IMR-90 (cell line): Measurements from ENCODE around the gene TOGARAM2. TPM values are rescaled to one million over a fixed set of nuclear protein-coding genes. Genes with fewer than 3 reads are reported as not detected.
A peak's percentile ranks its signal among the peaks of the same experiment; 100 is the strongest.

Source experiments
- ATAC-seq: fragments of 200-7000 bp; cut with Tn5 transposase; 2 replicates; pipeline ENCODE4 v1.9.1; 2020; ENCODE audit warnings: low read depth, mild to moderate bottlenecking, moderate library complexity
- BruUV-seq: library from RNA; stranded (reverse); fragments of 400-500 nt; replicated peaks from 2 replicates; lab custom pipeline; 2021; lab: Mats Ljungman, UMichigan
- CTCF ChIA-PET: fragments of 300-600 bp; formaldehyde crosslinking; extraction: SDS; loops from one replicate; lab custom pipeline; 2021; ENCODE audit warnings: antibody characterized with exemption; lab: Yijun Ruan, JAX
- POLR2A ChIA-PET: fragments of 300-600 bp; sonication (Branson Sonifier 250); formaldehyde crosslinking; loops from one replicate; lab custom pipeline; 2022; ENCODE audit warnings: antibody characterized with exemption; ENCODE audit not compliant: unreplicated experiment; lab: Charles Lee
- DNase-seq: peaks from one replicate; pipeline ENCODE4 v3.0.0; 2013
- H2AFZ ChIP-seq: replicated peaks from 2 replicates; pipeline ENCODE3; 2013; ENCODE audit warnings: low read length, mild to moderate bottlenecking; ENCODE audit not compliant: poor library complexity
- H2AK5ac ChIP-seq: 2 replicates; pipeline ENCODE4 v1.6.1; 2013; ENCODE audit warnings: low read depth, low read length, inconsistent platforms
- H2AK9ac ChIP-seq: replicated peaks from 2 replicates; pipeline ENCODE3; 2013; ENCODE audit warnings: mild to moderate bottlenecking, low read depth, low read length, moderate library complexity; ENCODE audit not compliant: poor library complexity
- H2BK120ac ChIP-seq: 2 replicates; pipeline ENCODE4 v1.6.1; 2013; ENCODE audit warnings: low read depth, low read length, inconsistent platforms
- H2BK15ac ChIP-seq: 3 replicates; pipeline ENCODE4 v1.6.1; 2013; ENCODE audit warnings: low read depth, low read length, inconsistent platforms
- H2BK20ac ChIP-seq: 2 replicates; pipeline ENCODE4 v1.6.1; 2013; ENCODE audit warnings: low read depth, mild to moderate bottlenecking, inconsistent platforms, low read length, moderate library complexity
- H2BK5ac ChIP-seq: 2 replicates; pipeline ENCODE4 v1.6.1; 2013; ENCODE audit warnings: mild to moderate bottlenecking, low read depth, low read length, inconsistent platforms; ENCODE audit not compliant: poor library complexity, severe bottlenecking
- H3K14ac ChIP-seq: replicated peaks from 2 replicates; pipeline ENCODE4 v1.6.1; 2013; ENCODE audit warnings: low read depth, low read length, inconsistent platforms
- H3K18ac ChIP-seq: 2 replicates; pipeline ENCODE4 v1.6.1; 2013; ENCODE audit warnings: low read depth, low read length, control low read depth
- H3K23ac ChIP-seq: 2 replicates; pipeline ENCODE4 v1.6.1; 2013; ENCODE audit warnings: low read depth, low read length, inconsistent platforms
- H3K27ac ChIP-seq: 2 replicates; pipeline ENCODE4 v1.5.1; 2013; ENCODE audit warnings: mild to moderate bottlenecking, control low read depth, low read length; ENCODE audit not compliant: insufficient read depth
- H3K27me3 ChIP-seq: 2 replicates; pipeline ENCODE4 v1.6.1; 2013; ENCODE audit warnings: low read length; ENCODE audit not compliant: control insufficient read depth, insufficient read depth
- H3K36me3 ChIP-seq: 2 replicates; pipeline ENCODE4 v1.6.1; 2013; ENCODE audit warnings: low read length, mixed read lengths; ENCODE audit not compliant: control insufficient read depth, insufficient read depth
- H3K4ac ChIP-seq: 2 replicates; pipeline ENCODE4 v1.6.1; 2013; ENCODE audit warnings: low read depth, low read length, inconsistent platforms
- H3K4me1 ChIP-seq: 2 replicates; pipeline ENCODE4 v1.6.1; 2013; ENCODE audit warnings: low read length, mixed read lengths; ENCODE audit not compliant: control insufficient read depth, insufficient read depth
- H3K4me2 ChIP-seq: 2 replicates; pipeline ENCODE4 v1.6.1; 2013; ENCODE audit warnings: low read depth, mild to moderate bottlenecking, control low read depth, low read length, moderate library complexity
- H3K4me3 ChIP-seq: 2 replicates; pipeline ENCODE4 v1.5.1; 2013; ENCODE audit warnings: low read depth, mild to moderate bottlenecking, control low read depth, low read length, moderate library complexity; ENCODE audit not compliant: insufficient read depth
- H3K56ac ChIP-seq: 2 replicates; pipeline ENCODE4 v1.6.1; 2013; ENCODE audit warnings: low read length, inconsistent platforms; ENCODE audit not compliant: insufficient read depth; ENCODE audit errors: extremely low read depth
- H3K79me1 ChIP-seq, 2 experiments: 2 replicates each; pipeline ENCODE4 v1.6.1; 2013; ENCODE audit warnings: low read length in 2 of 2, inconsistent platforms in 1 of 2, low read depth in 1 of 2
- H3K9ac ChIP-seq: 2 replicates; pipeline ENCODE4 v1.6.1; 2013; ENCODE audit warnings: low read depth, low read length, control low read depth
- H3K9me1 ChIP-seq: 2 replicates; pipeline ENCODE4 v1.6.1; 2013; ENCODE audit warnings: low read length, inconsistent platforms; ENCODE audit not compliant: insufficient read depth
- H3K9me3 ChIP-seq: 2 replicates; pipeline ENCODE4 v1.6.1; 2013; ENCODE audit warnings: low read length; ENCODE audit not compliant: control insufficient read depth, insufficient read depth
- H4K20me1 ChIP-seq: 2 replicates; pipeline ENCODE4 v1.6.1; 2013; ENCODE audit warnings: low read length, inconsistent platforms; ENCODE audit not compliant: insufficient read depth
- H4K5ac ChIP-seq: 2 replicates; pipeline ENCODE4 v1.6.1; 2013; ENCODE audit warnings: mild to moderate bottlenecking, low read depth, low read length, control low read depth
- H4K8ac ChIP-seq, 2 experiments: 2 replicates each; pipeline ENCODE4 v1.6.1; 2013; ENCODE audit warnings: low read depth in 2 of 2, low read length in 2 of 2, control low read depth in 1 of 2, inconsistent platforms in 1 of 2
- H4K91ac ChIP-seq: 2 replicates; pipeline ENCODE4 v1.6.1; 2013; ENCODE audit warnings: low read depth, low read length, inconsistent platforms; ENCODE audit not compliant: insufficient read depth
- FOS ChIP-seq: fragments of 150-350 bp; IDR thresholded peaks from 2 replicates; pipeline ENCODE4 v1.6.1; 2016; ENCODE audit warnings: low read depth, low read length
- MAFK ChIP-seq: IDR thresholded peaks from 2 replicates; pipeline ENCODE4 v1.6.1; 2012; ENCODE audit warnings: low read depth, low read length, improper control_type of control experiment
- MAZ ChIP-seq: IDR thresholded peaks from 2 replicates; pipeline ENCODE4 v1.6.1; 2012; ENCODE audit warnings: low read depth, mild to moderate bottlenecking, low read length, improper control_type of control experiment, moderate library complexity, borderline replicate concordance
- NFE2L2 ChIP-seq: fragments of 150-350 bp; IDR thresholded peaks from 2 replicates; pipeline ENCODE4 v1.6.1; 2016; ENCODE audit warnings: low read depth, mild to moderate bottlenecking, low read length
- RFX5 ChIP-seq: IDR thresholded peaks from 2 replicates; pipeline ENCODE4 v1.8.0; 2012; ENCODE audit warnings: low read depth, mild to moderate bottlenecking, low read length, moderate library complexity
- WGBS, 2 experiments: methylation state at CpG; one replicate each; pipeline versions ENCODE4 v1.1.5 to v1.1.7; 2013; ENCODE audit warnings: missing lambda C conversion rate in 2 of 2; ENCODE audit not compliant: insufficient read length in 1 of 2; ENCODE audit errors: extremely low coverage in 2 of 2; 5-methylcytosine and 5-hydroxymethylcytosine counted together
- dilution Hi-C: fragments of 300-500 bp; cut with HindIII; formaldehyde crosslinking; loops from one replicate; pipeline ENCODE4 v1.14.3; 2018; ENCODE audit warnings: low sequenced_read_pairs; ENCODE audit not compliant: unreplicated experiment
- in situ Hi-C: fragments of 300-500 bp; cut with MboI; formaldehyde crosslinking; loops from 3 replicates; pipeline ENCODE4 v1.14.3; 2019; ENCODE audit warnings: low sequenced_read_pairs, inconsistent platforms, mixed read lengths
- intact Hi-C: fragments of 100-400 bp; cut with micrococcal nuclease; formaldehyde crosslinking; loops from 2 replicates; pipeline ENCODE4 v1.10.0; 2022
- polyA plus RNA-seq, 3 experiments: library from polyadenylated mRNA; depleted of rRNA; stranded (reverse); fragments of >200 nt; gene quantifications; 2 replicates each; pipeline ENCODE4 v1.2.3, GENCODE V29; 2012; ENCODE audit warnings: low replicate concordance in 1 of 3
- total RNA-seq: library from RNA; depleted of rRNA; stranded (reverse); fragments of >200 nt; gene quantifications from 2 replicates; pipeline ENCODE4 v1.2.3, GENCODE V29; 2012

TOGARAM2 gene
- total and polyA plus RNA-seq, 2 of the 4 experiments (the other 2 are of a cell fraction): under 0.01 to 0.38 TPM

- no peak overlapping the region for H2BK15ac ChIP-seq
- WGBS, 2 experiments: 21% methylated on average over 6 of the region's 9 CpGs; no CpG with 5 or more reads in 1 of the 2 experiments
- peaks cover 3% of the 10 kb centered on the region for H3K4me1 ChIP-seq
- 0 out of 2 replicates have a peak overlapping the region, but pooled peaks have one; percentile 1 for H3K14ac ChIP-seq
- H3K79me1 ChIP-seq: no peaks in the 10 kb centered on the region
- peak overlapping the region; percentile 37 for H3K4ac ChIP-seq
- H3K23ac ChIP-seq: no peak overlapping the region
- dilution Hi-C loops: no loop called here
- peaks cover 10% of the 10 kb centered on the region for H3K27me3 ChIP-seq
- H2AK5ac ChIP-seq: no peak overlapping the region
- 0 out of 2 replicates have a peak overlapping the region, but pooled peaks have one; percentile 2 for H4K91ac ChIP-seq
- H2AFZ ChIP-seq: peak overlapping the region; percentile 60
- no peak overlapping the region for H3K4me3 ChIP-seq
- intact Hi-C loops: no loop called here
- peak overlapping the region; percentile 33 for H2BK120ac ChIP-seq
- no peak overlapping the region for H2BK5ac ChIP-seq
- ChIA-PET POLR2A (no interaction called here), CTCF (interaction anchor here (1.8 kb wide), 1 partner anchor 11 kb away, joined by 4 read pairs; no protein-coding TSS in a partner anchor)
- peak; percentile 70 for DNase-seq
- H4K20me1 ChIP-seq: no peaks in the 10 kb centered on the region
- H3K27ac ChIP-seq: peak overlapping the region; percentile 46; the same call in 1 of the 2 replicates
- peak overlapping the region in 1 of 2 experiments; percentile 36; a peak in 1 of 4 replicates for H4K8ac ChIP-seq
- TF ChIP-seq MAZ (no peak), MAFK (peak; percentile 61), FOS (0 out of 2 replicates have a peak, but pooled peaks have one; percentile 10), RFX5 (no peak), NFE2L2 (peak; percentile 96)
- H3K56ac ChIP-seq: no peak overlapping the region
- peak overlapping the region; percentile 58; the same call in 1 of the 2 replicates for H3K18ac ChIP-seq
- peak overlapping the region; percentile 8 for H2BK20ac ChIP-seq
- H4K5ac ChIP-seq: peak overlapping the region; percentile 44; the same call in 1 of the 2 replicates
- ATAC-seq: peak; percentile 92
- in situ Hi-C loops: no loop called here
- no TSS peak for BruUV-seq
- H3K9ac ChIP-seq: no peak overlapping the region
- no peak overlapping the region for H2AK9ac ChIP-seq
- peaks cover 5% of the 10 kb centered on the region; the same call in 1 of the 2 replicates for H3K9me1 ChIP-seq
- no peaks in the 10 kb centered on the region for H3K36me3 ChIP-seq
- H3K4me2 ChIP-seq: no peak overlapping the region
- H3K9me3 ChIP-seq: no peaks in the 10 kb centered on the region
Observed at GRCh38 chr2:29042561-29043075, 61.5 kb downstream of the TOGARAM2 start.
